ENCODE data around the gene SAMD13. TPM values are rescaled to one million over a fixed set of nuclear protein-coding genes. Genes with fewer than 3 reads are reported as not detected.

The SAMD13 gene
- total and polyA plus RNA-seq, 4 donors: 0.17 to 0.61 (median 0.17) TPM; not detected in 1

DNA sequence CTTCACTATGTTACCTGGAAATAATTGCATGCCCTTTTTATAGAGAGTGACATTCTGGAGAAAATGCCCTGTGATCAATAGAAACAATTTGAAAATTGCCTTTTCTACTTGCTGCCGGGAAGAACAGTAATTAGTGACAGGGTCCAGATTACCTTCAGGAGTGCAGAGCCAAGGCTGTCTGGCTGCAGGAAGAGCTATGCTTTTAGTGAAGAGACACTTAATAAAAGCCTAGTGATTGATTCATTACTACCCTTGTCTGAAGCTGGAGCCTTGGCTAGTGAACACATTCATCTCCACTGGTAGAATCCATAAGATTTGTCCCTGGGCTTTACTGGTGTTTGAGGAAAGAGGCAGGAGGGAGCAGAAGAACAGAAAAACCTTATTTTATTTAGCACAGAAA is 83.8 kb downstream of the SAMD13 start:
- H3K9me3 ChIP-seq (ENCODE audit: control insufficient read depth in 4 of 4, low read length in 3 of 4): no peaks in the 10 kb centered on the region
- no peak overlapping the region for H3K4me3 ChIP-seq (ENCODE audit: low read depth in 1 of 3, low read length in 3 of 3)
- no peak overlapping the region for H3K9ac ChIP-seq (ENCODE audit: low read depth in 1 of 2, low read length in 2 of 2)
- TF ChIP-seq JUND (IDR thresholded peaks at IDR 0.05) (no peak), SP1 (IDR thresholded peaks at IDR 0.05) (no peak), GABPA (IDR thresholded peaks at IDR 0.05 in 1 of 2, conservative IDR thresholded peaks at IDR 0.05 in 1 of 2) (no peak), EGR1 (IDR thresholded peaks at IDR 0.05; ENCODE audit: low read depth in 2 of 2) (no peak), MAX (IDR thresholded peaks at IDR 0.05) (no peak)
- H3K27ac ChIP-seq (ENCODE audit: low read depth in 1 of 2, low read length in 2 of 2): no peak overlapping the region
- 80% methylated on average over 1 of the region's 1 CpG for WGBS
- H3K27me3 ChIP-seq (ENCODE audit: control insufficient read depth in 4 of 4, insufficient read depth in 4 of 4, low read length in 3 of 4): no peaks in the 10 kb centered on the region
- no peaks in the 10 kb centered on the region for H3K36me3 ChIP-seq (ENCODE audit: control insufficient read depth in 4 of 4, insufficient read depth in 3 of 4, low read depth in 1 of 4, low read length in 3 of 4)
- no peaks in the 10 kb centered on the region for H3K4me1 ChIP-seq (ENCODE audit: control insufficient read depth in 4 of 4, insufficient read depth in 4 of 4, low read length in 3 of 4)
- no peak for DNase-seq (ENCODE audit: low spot score)

DNA sequence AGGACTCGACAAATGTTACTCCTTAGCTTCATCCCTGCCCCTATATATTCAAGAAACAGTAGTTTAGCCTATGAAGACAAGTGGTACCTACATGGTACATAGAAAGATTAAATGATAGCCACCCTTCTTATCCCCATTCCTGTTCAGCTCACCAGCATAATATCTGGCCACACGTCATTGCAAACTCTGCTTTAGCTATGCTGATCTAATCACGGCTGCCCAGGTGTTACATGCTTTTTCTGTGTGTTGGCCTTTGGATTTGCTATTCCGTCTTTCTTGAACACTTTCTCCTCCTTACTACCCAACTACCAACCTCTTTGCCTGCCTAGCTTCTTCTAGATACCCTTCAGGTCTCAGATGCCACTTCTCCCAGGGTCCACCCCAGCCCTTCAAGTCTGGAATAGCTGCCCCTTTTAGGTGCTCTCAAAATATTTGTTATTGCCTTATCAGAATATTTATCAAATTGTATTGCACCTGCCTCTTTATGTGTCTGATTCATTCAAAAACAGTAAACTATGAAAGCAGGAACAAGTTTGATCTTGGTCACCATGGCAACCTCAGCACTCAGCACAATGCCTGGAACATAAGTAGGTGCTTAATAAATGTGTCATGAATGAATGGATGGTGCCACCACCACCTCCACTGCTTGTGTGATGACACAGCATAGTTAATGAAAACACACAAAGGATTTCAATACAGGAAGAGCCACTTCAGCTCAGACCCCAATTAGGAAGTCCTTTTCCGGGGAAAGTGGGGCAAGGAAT is 85.4 kb downstream of the SAMD13 start:
- no peak for DNase-seq (ENCODE audit: low spot score)
- Histone ChIP-seq H3K36me3 (ENCODE audit: control insufficient read depth in 4 of 4, insufficient read depth in 3 of 4, low read depth in 1 of 4, low read length in 3 of 4) (no peaks in the 10 kb centered on the region), H3K4me3 (ENCODE audit: low read depth in 1 of 3, low read length in 3 of 3) (no peak overlapping the region), H3K9me3 (ENCODE audit: control insufficient read depth in 4 of 4, low read length in 3 of 4) (no peaks in the 10 kb centered on the region), H3K27ac (ENCODE audit: low read depth in 1 of 2, low read length in 2 of 2) (no peak overlapping the region), H3K4me1 (ENCODE audit: control insufficient read depth in 4 of 4, insufficient read depth in 4 of 4, low read length in 3 of 4) (no peaks in the 10 kb centered on the region), H3K9ac (ENCODE audit: low read depth in 1 of 2, low read length in 2 of 2) (no peak overlapping the region), H3K27me3 (ENCODE audit: control insufficient read depth in 4 of 4, insufficient read depth in 4 of 4, low read length in 3 of 4) (no peaks in the 10 kb centered on the region)
- no peak for TF ChIP-seq MAX (IDR thresholded peaks at IDR 0.05)
- TF ChIP-seq RXRA (IDR thresholded peaks at IDR 0.05): no peak
- 88% methylated on average over 5 of the region's 5 CpGs for WGBS

- no peak for TF ChIP-seq YY1 (IDR thresholded peaks at IDR 0.05)
- no peak for TF ChIP-seq ZBTB33 (IDR thresholded peaks at IDR 0.05)
- no peak for TF ChIP-seq REST (IDR thresholded peaks at IDR 0.05)
- TF ChIP-seq FOXA2 (IDR thresholded peaks at IDR 0.05): no peak
- no peak for TF ChIP-seq FOXA1 (IDR thresholded peaks at IDR 0.05)
- TF ChIP-seq GABPA (IDR thresholded peaks at IDR 0.05 in 1 of 2, conservative IDR thresholded peaks at IDR 0.05 in 1 of 2): no peak
- WGBS: 84% methylated on average over 8 of the region's 8 CpGs
- Histone ChIP-seq H3K36me3 (ENCODE audit: control insufficient read depth in 4 of 4, insufficient read depth in 3 of 4, low read depth in 1 of 4, low read length in 3 of 4) (no peaks in the 10 kb centered on the region), H3K4me1 (ENCODE audit: control insufficient read depth in 4 of 4, insufficient read depth in 4 of 4, low read length in 3 of 4) (no peaks in the 10 kb centered on the region), H3K4me3 (ENCODE audit: low read depth in 1 of 3, low read length in 3 of 3) (no peak overlapping the region), H3K27ac (ENCODE audit: low read depth in 1 of 2, low read length in 2 of 2) (no peak overlapping the region), H3K27me3 (ENCODE audit: control insufficient read depth in 4 of 4, insufficient read depth in 4 of 4, low read length in 3 of 4) (no peaks in the 10 kb centered on the region), H3K9me3 (ENCODE audit: control insufficient read depth in 4 of 4, low read length in 3 of 4) (no peaks in the 10 kb centered on the region), H3K9ac (ENCODE audit: low read depth in 1 of 2, low read length in 2 of 2) (no peak overlapping the region)
- no peak for DNase-seq (ENCODE audit: low spot score)
These were observed 86.1 kb downstream of the SAMD13 start for GRCh38 chr1:84387480-84388163.
